Measurements from ENCODE around the gene ARHGAP29. TPM values are rescaled to one million over a fixed set of nuclear protein-coding genes. Genes with fewer than 3 reads are reported as not detected.

Gene ARHGAP29
- total RNA-seq, 4 donors from 2014 or later = 56.2 to 115 (median 77.7) TPM

DNA sequence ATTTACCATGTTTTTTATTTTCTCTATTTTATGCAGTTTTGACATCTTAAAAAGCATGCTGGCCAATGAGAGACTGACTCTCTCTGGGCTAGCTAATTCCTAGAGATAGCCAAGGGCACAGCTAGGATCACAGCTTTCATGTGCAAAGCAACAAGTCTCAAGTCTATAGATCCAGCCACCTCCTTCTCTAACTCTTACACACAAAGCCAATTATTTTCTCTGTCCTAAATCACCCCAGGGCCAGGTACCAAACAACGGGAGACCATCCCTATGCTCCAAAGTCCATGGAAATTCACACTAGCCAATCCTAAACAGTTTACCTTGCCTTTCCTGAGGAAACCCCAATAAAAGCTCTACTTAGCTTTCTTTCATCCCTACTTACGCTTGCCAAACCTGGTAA is 38.0 kb downstream of the ARHGAP29 start:
- no peak for DNase-seq
- WGBS, 2 donors = 85 to 86% methylated on average over 2 of the region's 2 CpGs
- Histone ChIP-seq H3K36me3 (peaks cover 24 to 44% of the 10 kb centered on the region in 2 donors), H3K9me3 (no peaks in the 10 kb centered on the region), H3K4me1 (no peaks in the 10 kb centered on the region), H3K4me3 (replicated peaks in 1 of 3) (no peak overlapping the region), H3K27me3 (no peaks in the 10 kb centered on the region), H3K27ac (no peak overlapping the region)
- intact Hi-C loops (cut with DNase I) = no loop called here
- TF ChIP-seq, protein P1, sequence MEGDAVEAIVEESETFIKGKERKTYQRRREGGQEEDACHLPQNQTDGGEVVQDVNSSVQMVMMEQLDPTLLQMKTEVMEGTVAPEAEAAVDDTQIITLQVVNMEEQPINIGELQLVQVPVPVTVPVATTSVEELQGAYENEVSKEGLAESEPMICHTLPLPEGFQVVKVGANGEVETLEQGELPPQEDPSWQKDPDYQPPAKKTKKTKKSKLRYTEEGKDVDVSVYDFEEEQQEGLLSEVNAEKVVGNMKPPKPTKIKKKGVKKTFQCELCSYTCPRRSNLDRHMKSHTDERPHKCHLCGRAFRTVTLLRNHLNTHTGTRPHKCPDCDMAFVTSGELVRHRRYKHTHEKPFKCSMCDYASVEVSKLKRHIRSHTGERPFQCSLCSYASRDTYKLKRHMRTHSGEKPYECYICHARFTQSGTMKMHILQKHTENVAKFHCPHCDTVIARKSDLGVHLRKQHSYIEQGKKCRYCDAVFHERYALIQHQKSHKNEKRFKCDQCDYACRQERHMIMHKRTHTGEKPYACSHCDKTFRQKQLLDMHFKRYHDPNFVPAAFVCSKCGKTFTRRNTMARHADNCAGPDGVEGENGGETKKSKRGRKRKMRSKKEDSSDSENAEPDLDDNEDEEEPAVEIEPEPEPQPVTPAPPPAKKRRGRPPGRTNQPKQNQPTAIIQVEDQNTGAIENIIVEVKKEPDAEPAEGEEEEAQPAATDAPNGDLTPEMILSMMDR (IDR thresholded peaks at IDR 0.05) = no peak
- TF ChIP-seq POLR2A (IDR thresholded peaks at IDR 0.05) = no peak

DNA sequence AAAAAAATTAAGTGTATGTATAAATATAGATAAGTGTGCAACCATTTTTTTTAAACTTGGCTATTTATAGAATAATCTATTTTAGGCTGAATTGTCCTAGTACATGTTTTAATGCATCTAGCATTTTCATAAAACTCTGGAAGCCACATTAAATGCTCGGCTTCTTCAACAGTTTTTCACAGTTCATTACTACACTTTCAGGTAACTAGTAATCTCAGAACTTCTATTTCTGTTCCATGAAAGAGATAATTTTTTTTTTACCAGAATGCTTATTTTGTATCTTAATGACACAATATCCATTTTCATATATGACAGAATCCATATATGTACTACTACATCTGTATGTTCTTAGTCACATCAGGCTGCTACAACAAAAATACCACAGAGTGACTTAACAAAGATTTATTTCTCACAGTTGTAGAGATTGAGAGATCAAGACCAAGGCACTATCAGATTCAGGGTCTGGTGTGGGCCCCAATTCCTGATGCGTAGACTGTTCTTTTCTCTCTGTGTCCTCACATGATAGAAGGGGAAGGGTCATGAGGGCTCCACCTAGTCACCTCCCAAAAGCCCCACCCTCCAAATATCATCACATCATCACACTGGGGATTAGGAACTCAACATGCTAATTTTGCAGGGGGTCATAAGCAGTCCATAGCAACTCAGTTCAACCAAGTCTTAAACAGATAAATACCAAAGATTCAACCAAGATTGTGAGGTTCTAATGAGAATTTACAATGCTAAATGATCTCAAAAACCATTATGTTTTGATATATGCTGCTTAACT is 43.1 kb downstream of the ARHGAP29 start:
- 90 to 93% methylated on average over 2 of the region's 2 CpGs for WGBS, 2 donors
- Histone ChIP-seq H3K9me3 (no peaks in the 10 kb centered on the region), H3K27ac (no peak overlapping the region), H3K4me1 (no peaks in the 10 kb centered on the region), H3K27me3 (no peaks in the 10 kb centered on the region), H3K36me3 (peaks cover under 1 to 6% of the 10 kb centered on the region in 2 donors), H3K4me3 (replicated peaks in 1 of 3) (no peak overlapping the region)
- TF ChIP-seq, protein P1 (IDR thresholded peaks at IDR 0.05) = no peak
- no peak for TF ChIP-seq POLR2A (IDR thresholded peaks at IDR 0.05)
- no peak for DNase-seq
- intact Hi-C loops (cut with DNase I) = no loop called here

DNA sequence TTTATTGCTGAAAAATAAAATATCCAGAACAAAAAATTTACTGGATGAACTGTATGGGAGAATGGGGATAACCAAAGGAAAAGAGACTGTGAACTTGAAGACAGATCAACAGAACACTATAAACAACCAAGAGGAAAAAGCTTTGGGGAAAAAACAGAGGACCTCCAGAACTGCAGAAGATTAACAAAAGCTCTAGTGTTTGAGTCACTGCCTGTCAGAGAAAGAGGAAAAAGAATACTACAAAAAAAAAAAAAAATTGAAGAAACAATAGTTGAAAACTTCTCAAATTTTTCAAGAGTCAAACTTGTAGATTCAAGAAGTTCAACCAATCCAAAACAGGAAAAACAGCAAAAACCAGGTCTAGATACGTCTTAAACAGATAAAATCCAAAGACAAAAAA is 44.3 kb downstream of the ARHGAP29 start:
- TF ChIP-seq, protein P1 (IDR thresholded peaks at IDR 0.05) = no peak
- TF ChIP-seq POLR2A (IDR thresholded peaks at IDR 0.05) = no peak
- H3K36me3 ChIP-seq = peaks cover 5 to 10% of the 10 kb centered on the region in 2 donors
- H3K9me3 ChIP-seq = no peaks in the 10 kb centered on the region
- intact Hi-C loops (cut with DNase I) = no loop called here
- H3K27ac ChIP-seq = no peak overlapping the region
- 75 to 78% methylated on average over 1 of the region's 1 CpG for WGBS, 2 donors
- DNase-seq = no peak
- H3K4me1 ChIP-seq = no peaks in the 10 kb centered on the region
- H3K27me3 ChIP-seq = no peaks in the 10 kb centered on the region
- H3K4me3 ChIP-seq (replicated peaks in 1 of 3) = no peak overlapping the region

DNA sequence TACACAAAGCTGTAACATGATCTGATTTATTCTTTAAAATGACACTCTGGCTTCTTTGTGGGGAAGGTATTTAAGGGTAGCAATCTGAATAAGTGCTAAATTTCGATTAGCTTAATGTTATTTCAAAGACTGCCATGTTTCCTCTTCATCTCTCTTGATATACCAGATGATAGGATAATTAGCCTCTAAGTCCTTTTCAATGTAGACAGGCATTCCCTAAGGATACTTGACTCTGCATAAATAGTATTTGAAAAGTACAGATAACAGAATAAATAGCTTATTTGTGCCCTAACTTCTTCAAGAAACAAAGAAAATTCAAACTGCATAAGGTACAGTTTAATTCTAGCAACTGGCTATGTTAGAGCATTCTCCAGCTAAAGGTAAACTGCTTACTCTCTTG is 46.2 kb downstream of the ARHGAP29 start:
- no peaks in the 10 kb centered on the region for H3K27me3 ChIP-seq
- no peaks in the 10 kb centered on the region for H3K9me3 ChIP-seq
- intact Hi-C loops (cut with DNase I) = no loop called here
- H3K36me3 ChIP-seq = peaks cover 8 to 13% of the 10 kb centered on the region in 2 donors
- no peak overlapping the region for H3K27ac ChIP-seq
- no peak for DNase-seq
- H3K4me1 ChIP-seq = no peaks in the 10 kb centered on the region
- H3K4me3 ChIP-seq (replicated peaks in 1 of 3) = no peak overlapping the region
- 28 to 43% methylated on average over 1 of the region's 1 CpG for WGBS, 2 donors
- TF ChIP-seq, protein P1 (IDR thresholded peaks at IDR 0.05) = no peak
- no peak for TF ChIP-seq POLR2A (IDR thresholded peaks at IDR 0.05)

DNA sequence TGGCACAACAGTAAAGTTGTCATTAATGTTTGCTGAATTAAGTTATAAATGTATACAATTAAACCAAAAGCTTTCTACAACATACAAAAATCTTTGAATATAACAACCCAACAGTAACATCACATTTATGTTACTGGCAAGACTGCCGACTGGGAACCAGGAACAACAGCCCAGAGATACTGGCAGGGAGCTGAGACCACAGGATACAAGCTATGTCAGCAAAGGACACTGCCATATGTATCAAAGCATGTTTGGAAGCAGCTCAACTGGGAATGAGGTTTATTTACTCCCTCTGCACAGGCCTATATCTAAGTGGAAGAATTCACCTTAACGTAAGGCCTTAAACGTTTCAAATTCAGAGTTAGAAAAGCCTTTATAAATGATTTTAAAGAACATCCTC is 50.4 kb downstream of the ARHGAP29 start:
- H3K27ac ChIP-seq = no peak overlapping the region
- peaks cover 15 to 35% of the 10 kb centered on the region in 2 donors for H3K36me3 ChIP-seq
- DNase-seq = no peak
- H3K9me3 ChIP-seq = no peaks in the 10 kb centered on the region
- intact Hi-C loops (cut with DNase I) = no loop called here
- no peak for TF ChIP-seq POLR2A (IDR thresholded peaks at IDR 0.05)
- TF ChIP-seq, protein P1 (IDR thresholded peaks at IDR 0.05) = no peak
- H3K27me3 ChIP-seq = no peaks in the 10 kb centered on the region
- peaks cover 0 to 3% of the 10 kb centered on the region in 2 donors for H3K4me1 ChIP-seq
- H3K4me3 ChIP-seq (replicated peaks in 1 of 3) = no peak overlapping the region
- 82 to 86% methylated on average over 3 of the region's 3 CpGs for WGBS, 2 donors

All from thyroid gland (tissue), 4 donors.